Erythroblast (primary cell): ENCODE measurements around the gene TMEM61.

Experiments used
- GATA1 ChIP-seq: IDR thresholded peaks from 2 replicates; pipeline ENCODE4 v1.6.1; 2011; ENCODE audit warnings: low read depth, mild to moderate bottlenecking, control low read depth, low read length, moderate library complexity
- POLR2A ChIP-seq: IDR thresholded peaks from 2 replicates; pipeline ENCODE4 v1.6.1; 2011; ENCODE audit warnings: mild to moderate bottlenecking, low read length

- no peak for TF ChIP-seq POLR2A
- TF ChIP-seq GATA1: no peak
Measured at GRCh38 chr1:54976747-54977146, 3.7 kb upstream of the TMEM61 start.
